ENCODE measurements around the gene PLEKHJ1. TPM values are rescaled to one million over a fixed set of nuclear protein-coding genes. Genes with fewer than 3 reads are reported as not detected.

PLEKHJ1 gene
- total RNA-seq, 4 donors from 2014 or later: 156 to 298 (median 227) TPM

DNA sequence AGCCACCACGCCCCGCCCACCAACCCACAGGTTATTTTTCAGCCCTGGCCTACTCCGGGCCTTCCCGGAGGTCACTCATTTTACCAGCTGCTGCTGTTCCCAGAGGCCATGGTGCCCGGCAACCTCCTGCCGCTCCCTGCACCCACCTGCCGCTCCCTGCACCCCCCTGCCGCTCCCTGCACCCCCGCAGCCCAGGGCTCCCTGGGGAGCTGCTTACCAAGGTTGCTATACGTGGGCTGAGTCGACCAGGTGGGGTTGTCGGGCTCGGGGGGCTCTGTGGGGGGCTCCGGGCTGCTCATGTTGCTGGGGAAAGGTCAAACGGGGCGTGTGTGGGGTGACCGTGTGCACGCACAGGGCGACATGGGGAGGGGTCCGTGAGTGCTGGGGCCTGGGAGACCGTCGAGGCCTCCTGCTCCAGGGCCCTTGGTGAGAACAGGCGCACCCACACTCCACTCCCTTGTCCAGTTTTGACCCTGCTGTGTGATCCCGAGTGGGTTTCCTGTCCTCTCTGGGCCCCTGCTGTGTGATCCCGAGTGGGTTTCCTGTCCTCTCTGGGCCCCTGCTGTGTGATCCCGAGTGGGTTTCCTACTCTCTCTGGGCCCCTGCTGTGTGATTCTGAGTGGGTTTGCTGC lies 44.6 kb upstream of the PLEKHJ1 start:
- Histone ChIP-seq H3K9me3 (no peaks in the 10 kb centered on the region), H3K27ac (no peak overlapping the region), H3K36me3 (no peaks in the 10 kb centered on the region), H3K4me1 (peaks cover 0 to 24% (median 8%) of the 10 kb centered on the region in 4 donors), H3K27me3 (no peaks in the 10 kb centered on the region), H3K4me3 (no peak overlapping the region)
- DNase-seq: no peak
- TF ChIP-seq, protein P1, sequence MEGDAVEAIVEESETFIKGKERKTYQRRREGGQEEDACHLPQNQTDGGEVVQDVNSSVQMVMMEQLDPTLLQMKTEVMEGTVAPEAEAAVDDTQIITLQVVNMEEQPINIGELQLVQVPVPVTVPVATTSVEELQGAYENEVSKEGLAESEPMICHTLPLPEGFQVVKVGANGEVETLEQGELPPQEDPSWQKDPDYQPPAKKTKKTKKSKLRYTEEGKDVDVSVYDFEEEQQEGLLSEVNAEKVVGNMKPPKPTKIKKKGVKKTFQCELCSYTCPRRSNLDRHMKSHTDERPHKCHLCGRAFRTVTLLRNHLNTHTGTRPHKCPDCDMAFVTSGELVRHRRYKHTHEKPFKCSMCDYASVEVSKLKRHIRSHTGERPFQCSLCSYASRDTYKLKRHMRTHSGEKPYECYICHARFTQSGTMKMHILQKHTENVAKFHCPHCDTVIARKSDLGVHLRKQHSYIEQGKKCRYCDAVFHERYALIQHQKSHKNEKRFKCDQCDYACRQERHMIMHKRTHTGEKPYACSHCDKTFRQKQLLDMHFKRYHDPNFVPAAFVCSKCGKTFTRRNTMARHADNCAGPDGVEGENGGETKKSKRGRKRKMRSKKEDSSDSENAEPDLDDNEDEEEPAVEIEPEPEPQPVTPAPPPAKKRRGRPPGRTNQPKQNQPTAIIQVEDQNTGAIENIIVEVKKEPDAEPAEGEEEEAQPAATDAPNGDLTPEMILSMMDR (IDR thresholded peaks at IDR 0.05): no peak
- TF ChIP-seq POLR2A (IDR thresholded peaks at IDR 0.05): no peak

DNA sequence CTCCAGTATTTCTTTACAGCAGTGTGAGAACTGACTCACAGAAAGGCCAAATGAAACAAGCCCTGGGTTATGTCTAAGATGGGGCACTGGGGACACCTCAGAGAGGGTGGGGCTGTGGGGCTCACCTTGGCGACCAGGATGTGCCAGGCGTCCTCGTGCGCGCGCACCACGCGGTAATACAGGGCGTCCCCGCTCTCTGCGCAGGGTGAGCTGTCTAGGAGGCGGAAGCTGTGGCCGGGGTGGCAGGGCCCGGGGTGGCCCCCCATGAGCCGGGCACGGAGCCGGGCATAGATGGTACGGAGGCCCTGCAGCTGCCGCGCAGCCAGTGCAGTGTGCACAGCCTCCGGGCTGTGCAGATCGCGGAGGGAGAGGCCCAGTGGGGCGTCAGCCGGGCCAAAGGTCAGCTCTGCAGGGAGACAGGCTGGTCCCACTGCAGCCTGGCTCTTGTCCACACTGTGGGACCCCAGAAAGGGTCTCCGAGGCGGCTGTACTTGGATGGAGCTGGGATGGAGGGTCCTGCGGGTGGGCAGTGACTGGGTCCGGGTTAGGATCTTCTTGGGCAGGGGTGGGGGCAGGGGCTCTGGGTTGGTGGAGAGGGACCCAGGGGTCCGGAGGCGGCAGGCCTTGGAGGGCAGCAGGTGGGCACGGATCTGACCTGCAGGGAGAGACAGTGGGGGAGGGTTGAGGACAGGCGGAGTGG lies 42.5 kb upstream of the PLEKHJ1 start:
- peak overlapping the region in 2 of 4 donors; percentile 55 to 66 for H3K27ac ChIP-seq
- H3K4me3 ChIP-seq: peak overlapping the region in 1 of 4 donors; percentile 19
- H3K36me3 ChIP-seq: no peaks in the 10 kb centered on the region
- H3K27me3 ChIP-seq: no peaks in the 10 kb centered on the region
- peaks cover 4 to 41% (median 18%) of the 10 kb centered on the region in 4 donors for H3K4me1 ChIP-seq
- TF ChIP-seq POLR2A (IDR thresholded peaks at IDR 0.05): no peak
- TF ChIP-seq, protein P1 (IDR thresholded peaks at IDR 0.05): no peak
- peak in 2 of 3 donors; percentile 80 to 88 for DNase-seq
- H3K9me3 ChIP-seq: no peaks in the 10 kb centered on the region

DNA sequence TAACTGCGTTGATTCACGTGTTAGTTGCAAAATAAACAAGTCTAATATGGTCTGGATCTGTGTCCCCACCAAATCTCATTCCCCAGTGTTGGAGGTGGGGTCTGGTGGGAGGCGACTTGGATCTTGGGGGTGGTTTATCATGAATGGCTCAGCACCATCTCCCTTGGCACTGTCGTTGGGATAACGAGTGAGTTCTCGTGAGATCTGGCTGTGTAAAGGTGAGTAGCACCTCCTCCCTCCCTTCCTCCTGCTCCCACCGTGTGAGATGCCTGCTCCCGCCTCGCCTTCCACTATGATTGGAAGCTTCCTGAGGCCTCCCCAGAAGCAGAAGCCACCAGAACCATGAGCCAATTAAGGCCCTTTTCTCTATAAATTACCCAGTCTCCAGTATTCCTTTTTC lies 41.0 kb upstream of the PLEKHJ1 start:
- TF ChIP-seq, protein P1 (IDR thresholded peaks at IDR 0.05): no peak
- TF ChIP-seq POLR2A (IDR thresholded peaks at IDR 0.05): no peak
- Histone ChIP-seq H3K36me3 (peaks cover 0 to 8% (median 0%) of the 10 kb centered on the region in 3 donors), H3K27me3 (no peaks in the 10 kb centered on the region), H3K4me1 (peaks cover 7 to 47% (median 30%) of the 10 kb centered on the region in 4 donors), H3K9me3 (no peaks in the 10 kb centered on the region), H3K27ac (peak overlapping the region in 1 of 4 donors; percentile 6), H3K4me3 (no peak overlapping the region)
- DNase-seq: no peak

DNA sequence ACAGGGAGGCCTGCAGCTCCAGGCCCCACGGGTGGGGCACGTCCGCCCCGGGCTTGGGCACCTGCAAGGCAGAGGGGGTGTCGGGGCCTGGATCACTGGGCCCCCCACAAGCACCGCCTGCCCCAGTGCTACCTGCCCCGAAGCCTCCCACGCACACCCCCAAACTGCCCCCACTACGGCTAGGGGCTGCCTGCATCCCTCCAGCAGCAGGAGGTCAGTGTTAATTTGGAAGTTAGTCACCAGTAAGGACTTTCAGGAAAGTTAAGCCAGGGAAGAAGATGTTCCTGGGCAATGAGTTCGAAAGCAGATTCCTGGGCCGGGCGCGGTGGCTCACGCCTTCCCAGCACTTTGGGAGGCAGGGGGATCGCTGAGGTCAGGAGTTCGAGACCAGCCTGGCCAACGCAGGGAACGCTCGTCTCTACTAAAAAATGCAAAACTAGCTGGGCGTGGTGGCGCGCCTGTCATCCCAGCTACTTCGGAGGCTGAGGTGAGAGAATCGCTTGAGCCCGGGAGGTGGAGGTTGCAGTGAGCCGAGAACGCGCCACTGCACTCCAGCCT lies 40.4 kb upstream of the PLEKHJ1 start:
- peaks cover 0 to 14% (median 0%) of the 10 kb centered on the region in 3 donors for H3K36me3 ChIP-seq
- DNase-seq: no peak
- H3K9me3 ChIP-seq: no peaks in the 10 kb centered on the region
- peaks cover 7 to 51% (median 31%) of the 10 kb centered on the region in 4 donors for H3K4me1 ChIP-seq
- peak overlapping the region in 3 of 4 donors; percentile 6 to 57 (median 55) for H3K27ac ChIP-seq
- no peaks in the 10 kb centered on the region for H3K27me3 ChIP-seq
- no peak overlapping the region for H3K4me3 ChIP-seq
- TF ChIP-seq, protein P1 (IDR thresholded peaks at IDR 0.05): no peak
- TF ChIP-seq POLR2A (IDR thresholded peaks at IDR 0.05): no peak

DNA sequence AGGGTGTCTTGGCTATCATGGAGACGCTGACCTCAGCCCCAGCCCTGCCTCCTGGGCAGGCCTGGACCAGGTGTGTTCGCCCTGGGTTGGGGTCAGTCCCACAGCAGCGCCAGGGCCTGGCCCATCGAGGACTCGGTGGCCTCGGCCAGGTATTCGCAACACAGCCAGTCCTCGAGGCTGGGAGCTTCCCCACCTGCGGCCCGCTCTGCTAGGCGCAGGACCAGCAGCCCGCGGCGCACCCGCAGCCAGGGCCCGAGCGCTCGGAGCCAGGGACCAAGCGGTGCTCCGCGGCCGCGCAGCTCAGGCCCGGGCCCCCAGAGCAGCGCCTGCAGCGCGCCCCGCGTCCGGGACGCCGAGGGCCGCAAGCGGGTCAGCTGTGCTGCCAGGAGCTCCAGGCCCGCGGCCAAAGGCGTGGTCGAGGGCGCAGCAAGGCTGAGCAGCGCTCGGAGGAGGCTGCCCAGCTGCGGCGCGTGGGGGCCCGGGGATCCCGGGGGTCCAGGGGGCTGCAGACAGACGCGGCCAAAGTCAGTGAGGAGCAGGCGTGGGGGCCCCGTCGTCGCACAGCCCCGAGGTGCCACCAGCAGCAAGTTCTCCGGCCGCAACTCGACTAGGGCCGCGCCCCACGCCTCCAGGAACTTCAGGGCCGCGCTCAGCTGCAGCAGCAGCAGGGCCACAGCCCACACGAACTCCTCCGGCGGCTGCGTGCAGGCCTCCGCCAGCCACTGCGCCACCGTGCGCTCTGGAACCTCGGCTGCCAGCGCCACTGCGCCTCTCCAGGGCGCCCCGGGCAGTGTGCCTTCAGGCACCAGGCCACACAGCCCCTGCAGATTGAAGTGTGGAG lies 39.7 kb upstream of the PLEKHJ1 start:
- peak overlapping the region in 3 of 4 donors; percentile 43 to 57 (median 55) for H3K27ac ChIP-seq

More for the DNA sequence above, 39.7 kb upstream of the PLEKHJ1 start:
- Histone ChIP-seq H3K27me3 (no peaks in the 10 kb centered on the region), H3K4me3 (no peak overlapping the region), H3K4me1 (peaks cover 7 to 57% (median 30%) of the 10 kb centered on the region in 4 donors), H3K36me3 (peaks cover 0 to 19% (median 0%) of the 10 kb centered on the region in 3 donors), H3K9me3 (no peaks in the 10 kb centered on the region)
- peak in 1 of 3 donors; percentile 74 for DNase-seq
- TF ChIP-seq, protein P1 (IDR thresholded peaks at IDR 0.05): peak in 3 of 6 experiments; percentile 19 to 29 (median 22)
- no peak for TF ChIP-seq POLR2A (IDR thresholded peaks at IDR 0.05)
